Duodenal mucosa (tissue), 2 donors: Measurements from ENCODE around the gene PSRC1.
"Not testable (repeated sequence)": the region's sequence is repeated elsewhere in the genome, so short reads cannot be mapped to it uniquely, and the experiment has no call there.

ENCODE experiments used
- H3K27ac ChIP-seq: one replicate; pipeline ENCODE4 v1.7.0; 2013; ENCODE audit warnings: low read depth, low read length
- H3K27me3 ChIP-seq, 2 donors: one replicate each; pipeline ENCODE4 v1.7.0; 2013; ENCODE audit warnings: low read length in 2 of 2, control low read depth in 1 of 2; ENCODE audit not compliant: insufficient read depth in 2 of 2, control insufficient read depth in 1 of 2
- H3K36me3 ChIP-seq, 2 donors: one replicate each; pipeline ENCODE4 v1.7.0; 2013; ENCODE audit warnings: low read length in 2 of 2, control low read depth in 1 of 2; ENCODE audit not compliant: insufficient read depth in 2 of 2, control insufficient read depth in 1 of 2
- H3K4me1 ChIP-seq, 2 donors: one replicate each; pipeline ENCODE4 v1.7.0; 2013; ENCODE audit warnings: low read length in 2 of 2, control low read depth in 1 of 2; ENCODE audit not compliant: insufficient read depth in 2 of 2, control insufficient read depth in 1 of 2
- H3K4me3 ChIP-seq, 2 donors: one replicate each; pipeline ENCODE4 v1.7.0; 2013; ENCODE audit warnings: low read length in 2 of 2, low read depth in 1 of 2
- H3K9ac ChIP-seq, 2 donors: one replicate each; pipeline ENCODE4 v1.7.0; 2013; ENCODE audit warnings: low read length in 2 of 2, low read depth in 1 of 2
- H3K9me3 ChIP-seq, 2 donors: one replicate each; pipeline ENCODE4 v1.7.0; 2013; ENCODE audit warnings: low read length in 2 of 2, control low read depth in 1 of 2; ENCODE audit not compliant: control insufficient read depth in 1 of 2

Gene PSRC1

DNA sequence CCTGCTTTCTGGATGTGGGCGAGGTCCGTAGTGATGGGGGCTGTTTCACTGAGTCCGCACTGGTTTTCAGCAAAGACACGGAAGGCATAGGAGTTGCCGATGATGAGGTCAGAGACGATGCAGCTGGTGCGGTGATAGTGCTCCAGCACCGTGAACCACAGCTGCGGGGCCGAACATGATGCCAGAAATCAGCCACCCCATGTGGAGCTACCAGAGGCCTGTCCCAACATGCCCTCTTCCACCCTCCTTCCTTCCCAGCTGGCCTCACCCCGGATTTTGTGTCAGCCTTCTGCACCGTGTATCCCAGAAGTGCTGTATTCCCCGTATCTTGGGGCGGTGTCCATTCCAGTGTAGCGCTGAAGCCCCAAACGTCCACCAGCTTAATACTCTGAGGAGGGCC, 13.8 kb upstream of the PSRC1 start:
- no peaks in the 10 kb centered on the region for H3K9me3 ChIP-seq
- H3K9ac ChIP-seq = no peak overlapping the region
- H3K27me3 ChIP-seq = no peaks in the 10 kb centered on the region
- H3K4me1 ChIP-seq = peaks cover 0 to 7% of the 10 kb centered on the region in 2 donors
- no peaks in the 10 kb centered on the region for H3K36me3 ChIP-seq
- no peak overlapping the region for H3K27ac ChIP-seq
- H3K4me3 ChIP-seq = no peak overlapping the region

DNA sequence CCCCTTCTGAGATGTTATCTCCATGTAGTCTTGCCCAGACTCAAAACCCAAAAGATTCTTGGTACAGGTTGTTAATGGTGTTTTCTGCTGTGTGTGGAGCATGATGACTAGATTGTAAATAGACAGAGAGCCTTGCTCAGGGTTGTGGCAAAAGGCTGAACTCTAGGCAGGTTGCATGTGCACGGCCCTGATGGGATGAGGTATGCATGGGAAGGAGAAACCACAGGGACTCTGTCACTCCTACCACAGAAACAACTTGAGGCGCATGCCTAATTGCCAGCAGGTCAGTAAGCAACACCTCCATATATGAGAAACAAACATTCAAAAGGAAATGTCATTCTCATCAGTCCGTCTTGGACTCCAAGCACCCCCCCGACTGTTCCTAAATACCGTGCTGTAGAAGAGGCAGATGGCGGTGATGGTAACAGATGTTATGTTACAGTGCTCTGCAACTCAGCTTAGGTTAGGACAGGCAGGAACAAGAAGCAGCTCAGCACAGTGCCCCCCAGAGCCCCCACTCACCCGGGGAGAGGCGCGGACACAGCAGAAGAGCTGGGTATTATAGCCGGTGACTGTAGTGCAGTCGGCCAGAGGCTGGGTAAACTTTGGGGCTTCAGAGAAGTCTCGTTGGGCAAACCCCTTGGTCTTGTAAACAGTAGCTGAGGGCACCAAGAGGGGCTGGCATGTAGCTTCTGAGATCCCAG, 12.9 kb upstream of the PSRC1 start:
- H3K9me3 ChIP-seq = no peaks in the 10 kb centered on the region
- no peak overlapping the region for H3K27ac ChIP-seq
- no peak overlapping the region for H3K9ac ChIP-seq
- H3K4me3 ChIP-seq = no peak overlapping the region
- no peaks in the 10 kb centered on the region for H3K36me3 ChIP-seq
- no peaks in the 10 kb centered on the region for H3K27me3 ChIP-seq
- peaks cover 0 to 7% of the 10 kb centered on the region in 2 donors for H3K4me1 ChIP-seq

DNA sequence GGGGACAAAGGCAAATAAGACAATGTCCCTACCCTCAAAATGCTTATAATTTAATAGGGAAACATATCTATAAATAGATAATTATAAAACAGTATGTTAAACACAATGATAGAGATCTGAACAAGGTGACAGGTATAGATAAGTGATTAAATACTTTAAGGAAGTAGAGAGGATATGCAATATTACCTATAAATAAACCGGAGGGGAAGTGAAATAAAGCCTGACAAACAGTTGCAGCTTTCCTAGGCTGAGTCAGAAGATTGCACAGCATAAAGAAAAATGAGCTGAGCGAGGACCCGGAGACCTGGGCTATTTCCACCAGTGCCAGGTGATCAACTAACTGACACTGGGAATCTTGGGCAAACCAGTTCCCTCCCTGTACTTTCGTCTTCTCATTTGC, 11.5 kb upstream of the PSRC1 start:
- Histone ChIP-seq H3K36me3 (no peaks in the 10 kb centered on the region), H3K27me3 (no peaks in the 10 kb centered on the region), H3K4me3 (no peak overlapping the region), H3K9ac (no peak overlapping the region), H3K27ac (no peak overlapping the region), H3K9me3 (no peaks in the 10 kb centered on the region), H3K4me1 (peaks cover 0 to under 1% of the 10 kb centered on the region in 2 donors)

DNA sequence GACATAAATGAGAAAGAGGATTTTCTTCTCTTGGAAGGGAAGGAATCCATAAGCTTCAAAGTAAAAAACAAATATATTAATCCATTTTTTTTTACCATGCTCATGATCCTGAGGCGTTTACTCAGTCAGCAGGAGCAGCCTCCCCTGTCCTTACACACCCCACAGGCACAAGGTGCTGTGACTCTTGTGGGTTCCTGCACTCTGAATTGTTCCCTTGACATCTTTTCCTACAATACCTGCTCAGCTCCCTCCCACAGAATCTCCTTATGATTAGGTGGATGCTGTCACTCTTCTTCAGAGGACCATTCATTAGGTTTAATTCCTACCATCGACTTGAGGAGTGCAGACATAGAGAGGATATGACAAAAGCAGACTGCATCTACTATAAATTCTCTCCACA, 10.1 kb upstream of the PSRC1 start:
- Histone ChIP-seq H3K9me3 (no peaks in the 10 kb centered on the region), H3K9ac (no peak overlapping the region), H3K27me3 (no peaks in the 10 kb centered on the region), H3K4me3 (no peak overlapping the region), H3K36me3 (no peaks in the 10 kb centered on the region), H3K4me1 (no peaks in the 10 kb centered on the region), H3K27ac (no peak overlapping the region)

DNA sequence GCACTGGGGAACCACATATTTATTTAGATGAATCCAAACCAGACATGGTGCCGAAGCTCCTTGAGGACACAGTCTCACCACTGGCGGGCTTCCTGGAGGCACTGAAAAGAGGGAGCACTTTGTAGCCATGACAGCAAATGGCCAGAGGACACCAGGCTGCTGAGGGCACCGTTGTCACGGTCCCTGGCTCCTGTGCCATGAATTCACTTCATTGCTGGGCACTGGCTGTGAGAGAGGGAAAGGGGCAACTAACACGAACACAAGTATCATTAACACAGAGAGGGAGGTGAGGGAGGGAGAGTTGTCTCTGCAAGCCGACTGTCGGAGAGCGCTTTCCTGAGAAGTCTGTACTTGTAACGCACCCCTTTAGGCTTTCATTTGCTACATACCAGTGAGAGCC, 9.4 kb upstream of the PSRC1 start:
- H3K27me3 ChIP-seq = no peaks in the 10 kb centered on the region
- H3K27ac ChIP-seq = no peak overlapping the region
- no peaks in the 10 kb centered on the region for H3K9me3 ChIP-seq
- H3K4me3 ChIP-seq = no peak overlapping the region
- no peak overlapping the region for H3K9ac ChIP-seq
- no peaks in the 10 kb centered on the region for H3K4me1 ChIP-seq
- H3K36me3 ChIP-seq = no peaks in the 10 kb centered on the region

DNA sequence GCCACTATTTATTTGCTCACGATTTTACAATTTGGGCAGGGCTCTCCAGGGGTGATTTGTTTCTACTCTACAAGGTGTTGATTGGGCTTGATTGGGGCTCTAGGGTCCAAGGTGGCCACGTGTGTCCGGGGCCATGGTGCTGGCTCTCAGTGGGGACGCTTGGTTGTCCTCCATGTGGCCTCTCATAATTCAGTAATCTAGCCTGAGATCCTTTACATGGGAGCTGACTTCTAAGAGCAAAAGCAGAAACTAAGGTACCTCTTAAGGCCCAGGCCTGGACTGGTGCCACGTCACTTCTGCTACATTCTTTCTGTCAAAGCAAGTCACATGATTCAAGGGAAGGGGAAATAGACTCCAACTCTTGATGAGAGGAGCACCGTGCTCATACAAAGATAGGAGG, 8.1 kb upstream of the PSRC1 start:
- H3K27me3 ChIP-seq = no peaks in the 10 kb centered on the region
- no peak overlapping the region for H3K9ac ChIP-seq
- H3K4me3 ChIP-seq = no peak overlapping the region
- H3K9me3 ChIP-seq = no peaks in the 10 kb centered on the region
- no peaks in the 10 kb centered on the region for H3K36me3 ChIP-seq
- no peak overlapping the region for H3K27ac ChIP-seq
- H3K4me1 ChIP-seq = no peaks in the 10 kb centered on the region

DNA sequence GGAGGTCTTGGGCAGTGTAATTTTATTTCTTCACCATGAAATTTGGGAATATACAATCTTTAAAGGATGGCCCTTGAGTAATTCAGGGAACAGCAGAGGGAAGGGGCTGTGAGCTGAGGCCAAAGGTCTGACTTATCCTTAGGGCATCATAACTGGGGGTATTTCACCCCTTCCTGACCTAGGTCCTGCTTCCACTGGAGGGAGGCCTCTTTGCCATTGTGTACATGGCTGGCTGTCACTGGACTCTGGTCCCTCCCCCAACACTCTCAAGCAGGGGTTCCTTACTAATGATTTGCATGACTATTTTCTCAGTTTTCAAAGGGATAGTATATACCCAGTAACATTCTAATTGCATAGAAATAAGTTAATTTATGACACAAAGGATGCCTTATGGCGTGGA, 7.2 kb upstream of the PSRC1 start:
- Histone ChIP-seq H3K9me3 (no peaks in the 10 kb centered on the region), H3K27me3 (no peaks in the 10 kb centered on the region), H3K36me3 (no peaks in the 10 kb centered on the region), H3K27ac (no peak overlapping the region), H3K9ac (no peak overlapping the region), H3K4me3 (no peak overlapping the region), H3K4me1 (no peaks in the 10 kb centered on the region)

DNA sequence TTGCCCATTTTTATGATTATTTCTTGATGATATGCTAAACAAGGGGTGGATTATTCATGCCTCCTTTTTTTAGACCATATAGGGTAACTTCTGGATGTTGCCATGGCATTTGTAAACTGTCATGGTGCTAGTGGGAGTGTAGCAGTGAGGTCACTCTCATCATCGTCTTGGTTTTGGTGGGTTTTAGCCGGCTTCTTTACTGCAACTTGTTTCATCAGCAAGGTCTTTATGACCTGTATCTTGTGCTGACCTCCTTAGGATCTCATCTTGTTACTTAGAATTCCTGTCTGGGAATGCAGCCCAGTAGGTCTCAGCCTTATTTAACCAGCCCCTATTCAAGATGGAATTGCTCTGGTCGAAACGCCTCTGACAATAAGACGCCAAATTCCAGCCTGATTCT, 3.8 kb upstream of the PSRC1 start:
- not testable (repeated sequence) for H3K4me3 ChIP-seq, H3K27me3 ChIP-seq, H3K27ac ChIP-seq, H3K9me3 ChIP-seq, H3K36me3 ChIP-seq, H3K9ac ChIP-seq
- peaks cover 15 to 23% of the 10 kb centered on the region in 2 donors for H3K4me1 ChIP-seq

DNA sequence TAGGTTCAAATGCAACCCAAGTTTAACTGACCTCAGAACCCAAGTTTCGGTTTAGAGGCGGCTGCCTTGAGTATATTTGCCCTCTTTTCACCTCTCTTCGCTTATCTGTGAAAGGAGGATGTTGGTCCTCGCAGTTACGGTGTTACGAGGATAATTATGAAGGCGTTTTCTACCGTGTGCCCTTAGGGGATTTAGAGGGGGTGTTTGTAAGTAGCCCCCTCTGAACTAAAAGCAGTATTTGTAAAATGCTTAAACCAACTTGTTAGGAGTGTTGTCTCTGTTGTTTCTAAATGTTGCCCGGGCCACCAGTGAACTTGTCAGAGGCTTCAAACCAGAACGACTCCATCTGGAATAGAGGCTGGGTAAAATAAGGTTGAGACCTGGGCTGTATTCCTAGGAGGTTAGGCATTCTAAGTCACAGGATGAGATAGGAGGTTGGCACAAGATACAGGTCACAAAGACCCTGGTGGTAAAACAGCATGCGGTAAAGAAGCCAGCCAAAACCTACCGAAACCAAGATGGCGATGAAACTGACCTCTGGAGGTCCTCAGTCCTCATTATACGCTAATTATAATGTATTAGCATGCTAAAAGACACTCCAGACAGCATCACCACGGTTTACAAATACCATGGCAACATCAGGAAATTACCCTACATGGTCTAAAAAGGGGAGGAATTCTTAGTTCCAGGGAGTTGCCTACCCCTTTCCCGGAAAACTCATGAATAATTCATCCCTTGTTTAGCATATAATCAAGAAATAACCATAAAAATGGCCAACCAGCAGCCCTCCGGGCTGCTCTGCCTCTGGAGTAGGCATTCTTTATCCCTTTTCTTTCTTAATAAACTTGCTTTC, 1.0 kb upstream of the PSRC1 start:
- Histone ChIP-seq H3K27me3 (no peaks in the 10 kb centered on the region), H3K4me1 (peaks cover 17 to 24% of the 10 kb centered on the region in 2 donors), H3K27ac (peak overlapping the region; percentile 48), H3K4me3 (peak overlapping the region; percentile 74 to 97), H3K9ac (peak overlapping the region; percentile 61 to 77), H3K36me3 (peaks cover 0 to 8% of the 10 kb centered on the region in 2 donors), H3K9me3 (no peaks in the 10 kb centered on the region)

DNA sequence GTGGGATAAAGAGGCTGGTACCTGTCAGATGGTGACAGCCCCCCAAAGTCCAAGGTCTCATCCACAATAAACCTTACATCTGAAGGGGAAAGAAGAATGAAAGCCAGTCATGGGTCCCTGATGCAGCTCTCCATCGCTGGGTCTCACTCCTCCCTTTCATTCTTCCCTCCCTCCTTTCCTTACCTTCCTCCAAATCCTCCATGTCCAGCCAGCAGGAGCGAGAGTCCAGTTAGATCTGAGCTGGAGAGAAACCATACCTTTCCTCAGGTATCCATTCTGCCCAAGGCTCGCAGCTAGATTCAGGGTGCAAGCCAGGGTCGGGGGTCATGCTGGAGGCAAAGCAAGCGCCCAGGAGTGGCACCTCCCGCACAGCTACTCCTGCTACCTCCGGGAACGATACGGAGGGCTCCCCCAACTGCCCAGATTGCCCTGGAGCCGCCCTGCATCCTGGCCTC, 421 bp downstream of the PSRC1 start:
- H3K4me3 ChIP-seq = peak overlapping the region; percentile 74 to 97
- peak overlapping the region; percentile 61 to 86 for H3K9ac ChIP-seq

More for the DNA sequence above, 421 bp downstream of the PSRC1 start:
- H3K9me3 ChIP-seq = no peaks in the 10 kb centered on the region
- peaks cover 26 to 29% of the 10 kb centered on the region in 2 donors for H3K4me1 ChIP-seq
- H3K27me3 ChIP-seq = no peaks in the 10 kb centered on the region
- no peak overlapping the region for H3K27ac ChIP-seq
- peaks cover 0 to 8% of the 10 kb centered on the region in 2 donors for H3K36me3 ChIP-seq
